ENCODE measurements around the gene GPM6B. TPM values are rescaled to one million over a fixed set of nuclear protein-coding genes. Genes with fewer than 3 reads are reported as not detected.

GPM6B gene
- total RNA-seq, 5 donors from 2014 or later (not counting 1 experiment from before 2014, with no cell fraction given): 0.09 to 0.35 TPM; not detected in 3

GRCh38 chrX:13778916-13779315, 38.0 kb downstream of the GPM6B start:
- ATAC-seq (replicated peaks in 1 of 4) (no peak), DNase-seq (no peak)
- no peaks in the 10 kb centered on the region for H3K9me3 Mint-ChIP-seq
- no peak overlapping the region for H3K4me3 Mint-ChIP-seq
- WGBS (ENCODE audit: insufficient coverage): no CpG with 5 or more reads among the region's 2 CpGs
- no peak overlapping the region for H3K4me3 ChIP-seq (ENCODE audit: control insufficient read depth in 1 of 2, extremely low read depth in 1 of 2, low read length in 1 of 2)
- peaks cover 0 to 6% of the 10 kb centered on the region in 2 donors for H3K36me3 ChIP-seq (ENCODE audit: control insufficient read depth in 2 of 2, extremely low read depth in 1 of 2, insufficient read depth in 1 of 2, low read length in 1 of 2)
- no peaks in the 10 kb centered on the region for H3K9me3 ChIP-seq
- H3K27me3 Mint-ChIP-seq: peaks cover 0 to 10% of the 10 kb centered on the region in 2 donors
- CTCF ChIA-PET: interaction anchor here in 1 of 2 donors (0.6 to 1.4 kb wide), 2 partner anchors 29 to 1690 kb away, joined by 3 to 4 read pairs; no protein-coding TSS in a partner anchor
- POLR2A ChIA-PET: interaction anchor here in 1 of 2 donors (0.7 kb wide), 1 partner anchor 9 kb away, joined by 3 read pairs; no protein-coding TSS in a partner anchor
- H3K4me1 Mint-ChIP-seq: no peaks in the 10 kb centered on the region
- H3K27me3 ChIP-seq (replicated peaks in 1 of 2; ENCODE audit: control insufficient read depth in 2 of 2, extremely low read depth in 1 of 2, insufficient read depth in 2 of 2, low read length in 1 of 2): no peaks in the 10 kb centered on the region
- peak overlapping the region; percentile 39 to 68 for H3K27ac Mint-ChIP-seq
- no peak overlapping the region for H3K27ac ChIP-seq (ENCODE audit: low read length)
- H3K4me1 ChIP-seq (ENCODE audit: control insufficient read depth in 1 of 2, extremely low read depth in 1 of 2, insufficient read depth in 2 of 2, low read length in 2 of 2): no peaks in the 10 kb centered on the region
- peaks cover 14% of the 10 kb centered on the region for H3K36me3 Mint-ChIP-seq

- peaks cover 0 to 6% of the 10 kb centered on the region in 2 donors for H3K27me3 Mint-ChIP-seq
- H3K4me1 Mint-ChIP-seq: no peaks in the 10 kb centered on the region
- H3K4me1 ChIP-seq (ENCODE audit: control insufficient read depth in 1 of 2, extremely low read depth in 1 of 2, insufficient read depth in 2 of 2, low read length in 2 of 2): no peaks in the 10 kb centered on the region
- no peak overlapping the region for H3K4me3 ChIP-seq (ENCODE audit: control insufficient read depth in 1 of 2, extremely low read depth in 1 of 2, low read length in 1 of 2)
- no peaks in the 10 kb centered on the region for H3K9me3 Mint-ChIP-seq
- H3K9me3 ChIP-seq: no peaks in the 10 kb centered on the region
- peaks cover 0 to 15% of the 10 kb centered on the region in 2 donors for H3K36me3 ChIP-seq (ENCODE audit: control insufficient read depth in 2 of 2, extremely low read depth in 1 of 2, insufficient read depth in 1 of 2, low read length in 1 of 2)
- H3K27me3 ChIP-seq (replicated peaks in 1 of 2; ENCODE audit: control insufficient read depth in 2 of 2, extremely low read depth in 1 of 2, insufficient read depth in 2 of 2, low read length in 1 of 2): no peaks in the 10 kb centered on the region
- peak overlapping the region in 1 of 2 donors; percentile 52 for H3K27ac Mint-ChIP-seq
- H3K4me3 Mint-ChIP-seq: no peak overlapping the region
- H3K27ac ChIP-seq (ENCODE audit: low read length): no peak overlapping the region
- POLR2A ChIA-PET: interaction anchor here (0.5 to 0.6 kb wide), 2 partner anchors 841 to 1953 kb away, joined by 3 to 6 read pairs; no protein-coding TSS in a partner anchor
- DNase-seq: no peak
- ATAC-seq (replicated peaks in 1 of 4): no peak
- peaks cover 24% of the 10 kb centered on the region for H3K36me3 Mint-ChIP-seq
- CTCF ChIA-PET: no interaction called here
- WGBS (ENCODE audit: insufficient coverage): no CpG with 5 or more reads among the region's 4 CpGs
Observed at GRCh38 chrX:13776387-13776786, 40.5 kb downstream of the GPM6B start.

- no peaks in the 10 kb centered on the region for H3K9me3 Mint-ChIP-seq
- Histone ChIP-seq H3K36me3 (ENCODE audit: control insufficient read depth in 2 of 2, extremely low read depth in 1 of 2, insufficient read depth in 1 of 2, low read length in 1 of 2) (peaks cover 0 to 16% of the 10 kb centered on the region in 2 donors), H3K27me3 (replicated peaks in 1 of 2; ENCODE audit: control insufficient read depth in 2 of 2, extremely low read depth in 1 of 2, insufficient read depth in 2 of 2, low read length in 1 of 2) (no peaks in the 10 kb centered on the region), H3K9me3 (no peaks in the 10 kb centered on the region), H3K4me3 (ENCODE audit: control insufficient read depth in 1 of 2, extremely low read depth in 1 of 2, low read length in 1 of 2) (no peak overlapping the region), H3K27ac (ENCODE audit: low read length) (no peak overlapping the region), H3K4me1 (ENCODE audit: control insufficient read depth in 1 of 2, extremely low read depth in 1 of 2, insufficient read depth in 2 of 2, low read length in 2 of 2) (no peaks in the 10 kb centered on the region)
- H3K4me1 Mint-ChIP-seq: no peaks in the 10 kb centered on the region
- no peak for ATAC-seq (replicated peaks in 1 of 4)
- POLR2A ChIA-PET: interaction anchor here (0.5 to 0.6 kb wide), 2 partner anchors 841 to 1953 kb away, joined by 3 to 6 read pairs; no protein-coding TSS in a partner anchor
- peaks cover 25% of the 10 kb centered on the region for H3K36me3 Mint-ChIP-seq
- peaks cover 0 to 6% of the 10 kb centered on the region in 2 donors for H3K27me3 Mint-ChIP-seq
- H3K4me3 Mint-ChIP-seq: no peak overlapping the region
- no peak for DNase-seq
- H3K27ac Mint-ChIP-seq: no peak overlapping the region
- CTCF ChIA-PET: no interaction called here
- no CpG with 5 or more reads among the region's 3 CpGs for WGBS (ENCODE audit: insufficient coverage)
Observed at GRCh38 chrX:13775837-13776236, 41.1 kb downstream of the GPM6B start.

GRCh38 chrX:13774696-13775095, 42.2 kb downstream of the GPM6B start:
- H3K9me3 Mint-ChIP-seq: no peaks in the 10 kb centered on the region
- no peak overlapping the region for H3K27ac Mint-ChIP-seq

GRCh38 chrX:13770013-13770535, 46.8 kb downstream of the GPM6B start:
- H3K9me3 Mint-ChIP-seq: no peaks in the 10 kb centered on the region
- peaks cover 3 to 7% (median 7%) of the 10 kb centered on the region in 3 donors for H3K4me1 Mint-ChIP-seq
- POLR2A ChIA-PET: interaction anchor here in 1 of 2 donors (0.6 kb wide), 1 partner anchor 13 kb away, joined by 5 read pairs; no protein-coding TSS in a partner anchor
- ATAC-seq (replicated peaks in 1 of 4) (no peak), DNase-seq (no peak)
- Histone ChIP-seq H3K36me3 (ENCODE audit: control insufficient read depth in 2 of 2, extremely low read depth in 1 of 2, insufficient read depth in 1 of 2, low read length in 1 of 2) (peaks cover 8 to 57% of the 10 kb centered on the region in 2 donors), H3K27me3 (replicated peaks in 1 of 2; ENCODE audit: control insufficient read depth in 2 of 2, extremely low read depth in 1 of 2, insufficient read depth in 2 of 2, low read length in 1 of 2) (no peaks in the 10 kb centered on the region), H3K27ac (ENCODE audit: low read length) (no peak overlapping the region), H3K9me3 (no peaks in the 10 kb centered on the region), H3K4me3 (ENCODE audit: control insufficient read depth in 1 of 2, extremely low read depth in 1 of 2, low read length in 1 of 2) (no peak overlapping the region), H3K4me1 (ENCODE audit: control insufficient read depth in 1 of 2, extremely low read depth in 1 of 2, insufficient read depth in 2 of 2, low read length in 2 of 2) (no peaks in the 10 kb centered on the region)
- H3K27ac Mint-ChIP-seq: no peak overlapping the region
- peaks cover 0 to 13% of the 10 kb centered on the region in 2 donors for H3K27me3 Mint-ChIP-seq
- no CpG with 5 or more reads among the region's 3 CpGs for WGBS (ENCODE audit: insufficient coverage)
- CTCF ChIA-PET: interaction anchor here in 1 of 2 donors (0.7 kb wide), 1 partner anchor 8 kb away, joined by 3 read pairs; no protein-coding TSS in a partner anchor
- H3K36me3 Mint-ChIP-seq: peaks cover 48% of the 10 kb centered on the region
- H3K4me3 Mint-ChIP-seq: no peak overlapping the region

More at GRCh38 chrX:13774696-13775095, 42.2 kb downstream of the GPM6B start:
- Mint-ChIP-seq H3K4me3 (no peak overlapping the region), H3K27me3 (peaks cover 0 to 6% of the 10 kb centered on the region in 2 donors), H3K4me1 (peaks cover 3 to 5% (median 4%) of the 10 kb centered on the region in 3 donors), H3K36me3 (peaks cover 30% of the 10 kb centered on the region)
- peaks cover 3 to 25% of the 10 kb centered on the region in 2 donors for H3K36me3 ChIP-seq (ENCODE audit: control insufficient read depth in 2 of 2, extremely low read depth in 1 of 2, insufficient read depth in 1 of 2, low read length in 1 of 2)
- no peak overlapping the region for H3K27ac ChIP-seq (ENCODE audit: low read length)
- POLR2A ChIA-PET: no interaction called here
- CTCF ChIA-PET: interaction anchor here in 1 of 2 donors (0.6 kb wide), 1 partner anchor 40 kb away, joined by 4 read pairs; the partner anchor contains the start of genes OFD1 and TRAPPC2
- no CpG with 5 or more reads among the region's 2 CpGs for WGBS (ENCODE audit: insufficient coverage)
- no peak overlapping the region for H3K4me3 ChIP-seq (ENCODE audit: control insufficient read depth in 1 of 2, extremely low read depth in 1 of 2, low read length in 1 of 2)
- no peaks in the 10 kb centered on the region for H3K4me1 ChIP-seq (ENCODE audit: control insufficient read depth in 1 of 2, extremely low read depth in 1 of 2, insufficient read depth in 2 of 2, low read length in 2 of 2)
- no peaks in the 10 kb centered on the region for H3K27me3 ChIP-seq (replicated peaks in 1 of 2; ENCODE audit: control insufficient read depth in 2 of 2, extremely low read depth in 1 of 2, insufficient read depth in 2 of 2, low read length in 1 of 2)
- ATAC-seq (replicated peaks in 1 of 4) (no peak), DNase-seq (no peak)
- no peaks in the 10 kb centered on the region for H3K9me3 ChIP-seq

- H3K36me3 Mint-ChIP-seq: peaks cover 38% of the 10 kb centered on the region
- ATAC-seq (replicated peaks in 1 of 4) (no peak), DNase-seq (no peak)
- peaks cover 3 to 7% (median 7%) of the 10 kb centered on the region in 3 donors for H3K4me1 Mint-ChIP-seq
- H3K36me3 ChIP-seq (ENCODE audit: control insufficient read depth in 2 of 2, extremely low read depth in 1 of 2, insufficient read depth in 1 of 2, low read length in 1 of 2): peaks cover 8 to 69% of the 10 kb centered on the region in 2 donors
- no peak overlapping the region for H3K27ac Mint-ChIP-seq
- CTCF ChIA-PET: no interaction called here
- H3K9me3 ChIP-seq: no peaks in the 10 kb centered on the region
- H3K4me1 ChIP-seq (ENCODE audit: control insufficient read depth in 1 of 2, extremely low read depth in 1 of 2, insufficient read depth in 2 of 2, low read length in 2 of 2): no peaks in the 10 kb centered on the region
- H3K4me3 ChIP-seq (ENCODE audit: control insufficient read depth in 1 of 2, extremely low read depth in 1 of 2, low read length in 1 of 2): no peak overlapping the region
- no peaks in the 10 kb centered on the region for H3K27me3 ChIP-seq (replicated peaks in 1 of 2; ENCODE audit: control insufficient read depth in 2 of 2, extremely low read depth in 1 of 2, insufficient read depth in 2 of 2, low read length in 1 of 2)
- H3K9me3 Mint-ChIP-seq: no peaks in the 10 kb centered on the region
- POLR2A ChIA-PET: no interaction called here
- peaks cover 0 to 7% of the 10 kb centered on the region in 2 donors for H3K27me3 Mint-ChIP-seq
- no CpG with 5 or more reads among the region's 4 CpGs for WGBS (ENCODE audit: insufficient coverage)
- H3K4me3 Mint-ChIP-seq: no peak overlapping the region
- H3K27ac ChIP-seq (ENCODE audit: low read length): no peak overlapping the region
Observed at GRCh38 chrX:13768939-13769338, 48.0 kb downstream of the GPM6B start.
